Endothelial cell of umbilical vein (primary cell): Measurements from ENCODE around the gene ALDOA. TPM values are rescaled to one million over a fixed set of nuclear protein-coding genes. Genes with fewer than 3 reads are reported as not detected.

Source experiments
- BruUV-seq: library from RNA; stranded (reverse); fragments of 400-500 nt; replicated peaks from 2 replicates; lab custom pipeline; 2021; lab: Mats Ljungman, UMichigan
- CTCF ChIA-PET: fragments of 300-600, 350-600 bp; sonication (Branson Sonifier 250); formaldehyde crosslinking; loops from one replicate; lab custom pipeline; 2021; ENCODE audit warnings: antibody characterized with exemption, inconsistent platforms; lab: Charles Lee
- POLR2A ChIA-PET: fragments of 300-600, 350-600 bp; sonication (Branson Sonifier 250); formaldehyde crosslinking; loops from one replicate; lab custom pipeline; 2021; ENCODE audit warnings: antibody characterized with exemption, inconsistent platforms; lab: Charles Lee
- DNase-seq: peaks from one replicate; pipeline ENCODE4 v3.0.0-alpha.2; 2011; ENCODE audit warnings: low read depth, low spot score
- FAIRE-seq: peaks from 2 replicates; lab custom pipeline; 2011; peaks lifted over from hg19 to GRCh38; lab: Jason Lieb, UNC
- H2AFZ ChIP-seq: 2 replicates; pipeline ENCODE4 v1.6.0; 2012; ENCODE audit warnings: low read depth, low read length, control low read depth, inconsistent platforms
- H3K27ac ChIP-seq: 2 replicates; pipeline ENCODE4 v1.5.1; 2011; ENCODE audit warnings: low read depth, mild to moderate bottlenecking, control low read depth, low read length, moderate library complexity; ENCODE audit not compliant: insufficient read depth
- H3K27me3 ChIP-seq, 2 experiments: 2 replicates each; pipeline versions ENCODE4 v1.6.0 to v1.6.1; 2011; ENCODE audit warnings: low read length in 2 of 2, mixed read lengths in 1 of 2; ENCODE audit not compliant: control insufficient read depth in 2 of 2, insufficient read depth in 2 of 2
- H3K36me3 ChIP-seq, 2 experiments: 2 replicates in 1 of 2; 3 replicates in 1 of 2; pipeline ENCODE4 v1.5.1; 2011; ENCODE audit warnings: low read length in 2 of 2, mild to moderate bottlenecking in 1 of 2, moderate library complexity in 1 of 2; ENCODE audit not compliant: control insufficient read depth in 2 of 2, insufficient read depth in 2 of 2; ENCODE audit errors: extremely low read depth in 1 of 2
- H3K4me1 ChIP-seq: 3 replicates; pipeline ENCODE4 v1.5.1; 2011; ENCODE audit warnings: mild to moderate bottlenecking, low read length; ENCODE audit not compliant: control insufficient read depth, insufficient read depth; ENCODE audit errors: extremely low read depth
- H3K4me2 ChIP-seq: 2 replicates; pipeline ENCODE4 v1.6.1; 2011; ENCODE audit warnings: low read length, control low read depth, mixed read lengths; ENCODE audit not compliant: insufficient read depth
- H3K4me3 ChIP-seq, 3 experiments: fragments of 200-600 bp in 1 of 3; sonication (generic), shearing (Covaris generic) in 1 of 3; replicated peaks in 1 of 3; 2 replicates each; pipeline ENCODE4 v1.5.1; 2011 to 2016; ENCODE audit warnings: control low read depth in 3 of 3, low read length in 3 of 3, mild to moderate bottlenecking in 2 of 3, inconsistent platforms in 1 of 3, low read depth in 1 of 3, moderate library complexity in 1 of 3; ENCODE audit not compliant: insufficient read depth in 1 of 3
- H3K79me2 ChIP-seq: 2 replicates; pipeline ENCODE4 v1.6.0; 2012; ENCODE audit warnings: low read length, inconsistent platforms; ENCODE audit not compliant: control insufficient read depth, insufficient read depth
- H3K9ac ChIP-seq: replicated peaks from 2 replicates; pipeline ENCODE3; 2011; ENCODE audit warnings: low read length, control low read depth; ENCODE audit not compliant: insufficient read depth; ENCODE audit errors: extremely low read depth
- H3K9me1 ChIP-seq: replicated peaks from 3 replicates; pipeline ENCODE4 v1.6.0; 2011; ENCODE audit warnings: mild to moderate bottlenecking, low read length; ENCODE audit not compliant: control insufficient read depth, insufficient read depth; ENCODE audit errors: extremely low read depth
- H3K9me3 ChIP-seq: replicated peaks from 2 replicates; pipeline ENCODE4 v1.5.1; 2012; ENCODE audit warnings: low read length, inconsistent platforms; ENCODE audit not compliant: control insufficient read depth, insufficient read depth
- H4K20me1 ChIP-seq: replicated peaks from 2 replicates; pipeline ENCODE3; 2011; ENCODE audit warnings: mild to moderate bottlenecking, low read length; ENCODE audit not compliant: control insufficient read depth, insufficient read depth; ENCODE audit errors: extremely low read depth
- EZH2 ChIP-seq: IDR thresholded peaks from 2 replicates; pipeline ENCODE4 v1.6.1; 2012; ENCODE audit warnings: borderline replicate concordance, low read depth, mild to moderate bottlenecking, moderate library complexity, low read length, inconsistent platforms; ENCODE audit not compliant: severe bottlenecking
- JUN ChIP-seq: IDR thresholded peaks from 2 replicates; pipeline ENCODE4 v1.6.1; 2011; ENCODE audit warnings: borderline replicate concordance, low read depth; ENCODE audit not compliant: insufficient read length, insufficient read depth
- MYC ChIP-seq: IDR thresholded peaks from one replicate; pipeline ENCODE4 v1.6.1; 2011; ENCODE audit warnings: mild to moderate bottlenecking, low read depth, low read length
- dilution Hi-C: fragments of 300-500 bp; cut with MboI; formaldehyde crosslinking; loops from one replicate; pipeline ENCODE4 v1.15.0; 2019; ENCODE audit warnings: low sequenced_read_pairs; ENCODE audit not compliant: extremely low pct_ligation_motif_present
- intact Hi-C: fragments of 100-400 bp; cut with micrococcal nuclease; formaldehyde crosslinking; loops from one replicate; pipeline ENCODE4 v1.10.0; 2022
- polyA plus RNA-seq, 4 experiments: library from polyadenylated mRNA; depleted of rRNA in 3 of 4; stranded (reverse) in 3 of 4; unstranded in 1 of 4; fragments of >200 nt; gene quantifications; 2 replicates each; pipeline versions ENCODE4 v1.2.1 to v1.2.3, GENCODE V29; 2011 to 2012; ENCODE audit warnings: missing spikeins in 1 of 4
- total RNA-seq: library from RNA; stranded (reverse); gene quantifications from 2 replicates; pipeline ENCODE4 v1.2.3, GENCODE V29; 2021
- TF ChIP-seq, protein P1 (sequence below), 2 donors: IDR thresholded peaks; 1 replicate in 1 of 2; 2 replicates in 1 of 2; pipeline ENCODE4 v1.5.1; 2011; ENCODE audit warnings: low read length in 2 of 2, mild to moderate bottlenecking in 2 of 2, moderate library complexity in 2 of 2, control low read depth in 1 of 2, inconsistent platforms in 1 of 2, low read depth in 1 of 2; ENCODE audit not compliant: insufficient read depth in 1 of 2; ENCODE audit errors: extremely low read depth in 1 of 2

The ALDOA gene
- total and polyA plus RNA-seq, 2 donors (not counting 3 experiments of a cell fraction or from before 2014, with no cell fraction given): 871 to 1,114 TPM

- DNase-seq (peak; percentile 56), FAIRE-seq (peak; percentile 93)
- dilution Hi-C loops: no loop called here
- no peak overlapping the region for H2AFZ ChIP-seq
- H3K4me1 ChIP-seq: no peaks in the 10 kb centered on the region
- H3K79me2 ChIP-seq: no peaks in the 10 kb centered on the region
- ChIA-PET POLR2A (interaction anchor here (0.7 kb wide), 1 partner anchor 33 kb away, joined by 3 read pairs; the partner anchor contains the start of gene ALDOA), CTCF (interaction anchor here (0.5 to 3.1 kb wide), 46 partner anchors 8 to 566 kb away, joined by 3 to 79 read pairs (median 3); partner anchors contain the start of genes ASPHD1, C16orf92, PAGR1 and TAOK2)
- BruUV-seq: no TSS peak
- no peak overlapping the region for H3K27ac ChIP-seq
- no peaks in the 10 kb centered on the region for H4K20me1 ChIP-seq
- H3K36me3 ChIP-seq: no peaks in the 10 kb centered on the region
- no peak for TF ChIP-seq MYC
- TF ChIP-seq, protein P1, sequence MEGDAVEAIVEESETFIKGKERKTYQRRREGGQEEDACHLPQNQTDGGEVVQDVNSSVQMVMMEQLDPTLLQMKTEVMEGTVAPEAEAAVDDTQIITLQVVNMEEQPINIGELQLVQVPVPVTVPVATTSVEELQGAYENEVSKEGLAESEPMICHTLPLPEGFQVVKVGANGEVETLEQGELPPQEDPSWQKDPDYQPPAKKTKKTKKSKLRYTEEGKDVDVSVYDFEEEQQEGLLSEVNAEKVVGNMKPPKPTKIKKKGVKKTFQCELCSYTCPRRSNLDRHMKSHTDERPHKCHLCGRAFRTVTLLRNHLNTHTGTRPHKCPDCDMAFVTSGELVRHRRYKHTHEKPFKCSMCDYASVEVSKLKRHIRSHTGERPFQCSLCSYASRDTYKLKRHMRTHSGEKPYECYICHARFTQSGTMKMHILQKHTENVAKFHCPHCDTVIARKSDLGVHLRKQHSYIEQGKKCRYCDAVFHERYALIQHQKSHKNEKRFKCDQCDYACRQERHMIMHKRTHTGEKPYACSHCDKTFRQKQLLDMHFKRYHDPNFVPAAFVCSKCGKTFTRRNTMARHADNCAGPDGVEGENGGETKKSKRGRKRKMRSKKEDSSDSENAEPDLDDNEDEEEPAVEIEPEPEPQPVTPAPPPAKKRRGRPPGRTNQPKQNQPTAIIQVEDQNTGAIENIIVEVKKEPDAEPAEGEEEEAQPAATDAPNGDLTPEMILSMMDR (IDR thresholded peaks at IDR 0.05; ENCODE audit: extremely low read depth in 1 of 2, insufficient read depth in 1 of 2, low read depth in 1 of 2, low read length in 2 of 2): peak; percentile 75 to 80
- no peak for TF ChIP-seq EZH2
- TF ChIP-seq JUN: no peak
- H3K9me1 ChIP-seq: no peaks in the 10 kb centered on the region
- H3K27me3 ChIP-seq: peaks cover 19 to 20% of the 10 kb centered on the region in 2 experiments
- H3K4me3 ChIP-seq: no peak overlapping the region
- intact Hi-C loops: loop anchor here (1.0 to 2.0 kb wide), 2 partner anchors 23 to 332 kb away; no protein-coding TSS in a partner anchor
- no peaks in the 10 kb centered on the region for H3K9me3 ChIP-seq
- no peak overlapping the region for H3K4me2 ChIP-seq
- no peak overlapping the region for H3K9ac ChIP-seq
These were observed 33.3 kb upstream of the ALDOA start for GRCh38 chr16:30032083-30032819.
